Measurements from ENCODE around the gene UNG. TPM values are rescaled to one million over a fixed set of nuclear protein-coding genes. Genes with fewer than 3 reads are reported as not detected.
A peak's percentile ranks its signal among the peaks of the same experiment; 100 is the strongest.

Gene UNG
- total and polyA plus RNA-seq, 11 donors, result 14.5 to 37.8 (median 25.3) TPM

- Histone ChIP-seq H3K27me3 (no peaks in the 10 kb centered on the region), H3K27ac (no peak overlapping the region), H3K9me3 (no peaks in the 10 kb centered on the region), H3K36me3 (peaks cover 0 to 21% (median 0%) of the 10 kb centered on the region in 9 donors), H3K4me3 (no peak overlapping the region), H3K4me1 (peaks cover 0 to 62% (median 27%) of the 10 kb centered on the region in 12 donors)
- WGBS, 4 donors, result 84 to 89% (median 87%) methylated on average over 9 of the region's 9 CpGs
- intact Hi-C loops (cut with DNase I), result loop anchor here in 1 of 10 donors (5.0 kb wide), 1 partner anchor 38 kb away; no protein-coding TSS in a partner anchor
- no peak for DNase-seq
- ATAC-seq, result no peak
- TF ChIP-seq POLR2A (IDR thresholded peaks at IDR 0.05) (no peak), CTCF (IDR thresholded peaks at IDR 0.05) (no peak)
Measured at GRCh38 chr12:109150124-109150640, 52.8 kb downstream of the UNG start.

- ATAC-seq, result no peak
- Histone ChIP-seq H3K27me3 (no peaks in the 10 kb centered on the region), H3K9me3 (no peaks in the 10 kb centered on the region), H3K4me1 (peaks cover 0 to 63% (median 35%) of the 10 kb centered on the region in 12 donors), H3K4me3 (no peak overlapping the region), H3K36me3 (peaks cover 0 to 15% (median 0%) of the 10 kb centered on the region in 9 donors), H3K27ac (no peak overlapping the region)
- 87 to 89% (median 88%) methylated on average over 4 of the region's 4 CpGs for WGBS, 4 donors
- no peak for DNase-seq
- TF ChIP-seq CTCF (IDR thresholded peaks at IDR 0.05) (no peak), POLR2A (IDR thresholded peaks at IDR 0.05) (no peak)
- intact Hi-C loops (cut with DNase I), result loop anchor here in 1 of 10 donors (5.0 kb wide), 1 partner anchor 39 kb away; no protein-coding TSS in a partner anchor
Measured at GRCh38 chr12:109151457-109151856, 54.1 kb downstream of the UNG start.

- Histone ChIP-seq H3K27me3 (no peaks in the 10 kb centered on the region), H3K9me3 (no peaks in the 10 kb centered on the region), H3K4me3 (peak overlapping the region; percentile 28 to 82 (median 68)), H3K4me1 (peaks cover 5 to 66% (median 42%) of the 10 kb centered on the region in 12 donors), H3K27ac (peak overlapping the region; percentile 67 to 93 (median 80)), H3K36me3 (no peaks in the 10 kb centered on the region)
- no peak for DNase-seq
- peak in 2 of 4 donors; percentile 5 to 6 for ATAC-seq
- intact Hi-C loops (cut with DNase I), result loop anchor here in 4 of 10 donors (2.0 to 5.0 kb wide), 3 partner anchors 37 to 43 kb away; partner anchors contain the start of gene ACACB (in 1 of the 4)
- WGBS, 4 donors, result 33 to 41% (median 36%) methylated on average over 18 of the region's 18 CpGs
- no peak for TF ChIP-seq POLR2A (IDR thresholded peaks at IDR 0.05)
- TF ChIP-seq CTCF (IDR thresholded peaks at IDR 0.05), result no peak
Measured at GRCh38 chr12:109153821-109154441, 56.5 kb downstream of the UNG start.

Data from heart left ventricle (tissue), 16 donors.